Prostate gland (tissue), 2 donors: ENCODE data around the gene TTLL10. TPM values are rescaled to one million over a fixed set of nuclear protein-coding genes. Genes with fewer than 3 reads are reported as not detected.
A peak's percentile ranks its signal among the peaks of the same experiment; 100 is the strongest.
"Not testable (repeated sequence)": the region's sequence is repeated elsewhere in the genome, so short reads cannot be mapped to it uniquely, and the experiment has no call there.

Source experiments
- DNase-seq: peaks from one replicate; pipeline ENCODE4 v3.0.0-alpha.2; 2019; ENCODE audit warnings: low spot score
- H3K27ac ChIP-seq, 2 donors: fragments of 200-600 bp; sonication (generic); 2 replicates each; pipeline ENCODE4 v1.5.1; 2017 to 2019
- H3K27me3 ChIP-seq: fragments of 200-600 bp; sonication (generic); replicated peaks from 2 replicates; pipeline ENCODE4 v1.5.1; 2019; ENCODE audit not compliant: insufficient read depth
- H3K36me3 ChIP-seq, 2 donors: fragments of 200-600 bp; sonication (generic); 1 replicate in 1 of 2; 2 replicates in 1 of 2; pipeline versions ENCODE4 v1.5.1 to v1.8.1; 2017 to 2019
- H3K4me1 ChIP-seq: fragments of 200-600 bp; sonication (generic); replicated peaks from 2 replicates; pipeline ENCODE4 v1.5.1; 2019
- H3K4me3 ChIP-seq, 2 donors: fragments of 200-600 bp; sonication (generic); 2 replicates each; pipeline ENCODE4 v1.5.1; 2017 to 2019
- H3K9me3 ChIP-seq: fragments of 200-600 bp; sonication (generic); 2 replicates; pipeline ENCODE4 v1.5.1; 2017
- CTCF ChIP-seq, 4 experiments: fragments of 200-600 bp in 2 of 4; fragments of 450-650 bp in 2 of 4; sonication (generic) in 2 of 4; IDR thresholded peaks; 1 replicate in 3 of 4; 2 replicates in 1 of 4; pipeline ENCODE4 v1.5.1; 2016 to 2019; ENCODE audit warnings: antibody characterized with exemption in 4 of 4, mild to moderate bottlenecking in 2 of 4, moderate library complexity in 2 of 4
- POLR2A ChIP-seq: fragments of 450-650 bp; IDR thresholded peaks from one replicate; pipeline ENCODE4 v1.6.1; 2016; ENCODE audit warnings: antibody characterized with exemption, mild to moderate bottlenecking
- POLR2AphosphoS5 ChIP-seq: sonication (generic); formaldehyde crosslinking; IDR thresholded peaks from one replicate; pipeline ENCODE4 v1.6.1; 2017; ENCODE audit warnings: antibody characterized with exemption
- WGBS: methylation state at CpG from one replicate; pipeline ENCODE4 v1.1.5; 2018; 5-methylcytosine and 5-hydroxymethylcytosine counted together
- intact Hi-C: fragments of 100-400 bp; cut with DNase I; formaldehyde crosslinking; loops from one replicate; pipeline ENCODE4 v1.14.2; 2022
- total RNA-seq, 2 donors: library from RNA; depleted of rRNA; stranded (reverse); fragments of >200 nt; gene quantifications; one replicate each; pipeline ENCODE4 v1.1.0, GENCODE V29; 2016

The TTLL10 gene
- total RNA-seq, 2 donors from 2014 or later, result 0.77 to 7.3 TPM

- intact Hi-C loops, result no loop called here
- H3K27ac ChIP-seq, result no peak overlapping the region
- H3K36me3 ChIP-seq, result no peaks in the 10 kb centered on the region
- TF ChIP-seq POLR2AphosphoS5 (no peak), CTCF (IDR thresholded peaks at IDR 0.05) (no peak), POLR2A (no peak)
- H3K27me3 ChIP-seq, result no peaks in the 10 kb centered on the region
- WGBS, result 72% methylated on average over 13 of the region's 15 CpGs
- no peaks in the 10 kb centered on the region for H3K9me3 ChIP-seq
- peaks cover 3% of the 10 kb centered on the region for H3K4me1 ChIP-seq
- DNase-seq, result no peak
- no peak overlapping the region for H3K4me3 ChIP-seq
These were observed 31.8 kb upstream of the TTLL10 start for GRCh38 chr1:1141911-1142250.

GRCh38 chr1:1142352-1142751 is 31.3 kb upstream of the TTLL10 start:
- WGBS, result 75% methylated on average over 15 of the region's 15 CpGs
- intact Hi-C loops, H3K9me3 ChIP-seq, H3K36me3 ChIP-seq, H3K4me3 ChIP-seq, DNase-seq, H3K27me3 ChIP-seq, H3K4me1 ChIP-seq, H3K27ac ChIP-seq: not testable (repeated sequence)

GRCh38 chr1:1142844-1143243 is 30.8 kb upstream of the TTLL10 start:
- TF ChIP-seq POLR2A (no peak), POLR2AphosphoS5 (no peak), CTCF (IDR thresholded peaks at IDR 0.05) (no peak)
- Histone ChIP-seq H3K4me1 (no peaks in the 10 kb centered on the region), H3K27me3 (no peaks in the 10 kb centered on the region), H3K9me3 (no peaks in the 10 kb centered on the region), H3K36me3 (no peaks in the 10 kb centered on the region), H3K4me3 (no peak overlapping the region), H3K27ac (no peak overlapping the region)
- DNase-seq, result no peak
- intact Hi-C loops, result no loop called here
- 88% methylated on average over 19 of the region's 19 CpGs for WGBS

GRCh38 chr1:1143636-1144035 is 30.0 kb upstream of the TTLL10 start:
- 84% methylated on average over 14 of the region's 14 CpGs for WGBS
- Histone ChIP-seq H3K27ac (peak overlapping the region in 1 of 2 donors; percentile 64), H3K4me3 (no peak overlapping the region), H3K9me3 (no peaks in the 10 kb centered on the region), H3K4me1 (no peaks in the 10 kb centered on the region), H3K36me3 (no peaks in the 10 kb centered on the region), H3K27me3 (no peaks in the 10 kb centered on the region)
- no peak for TF ChIP-seq CTCF (IDR thresholded peaks at IDR 0.05)
- TF ChIP-seq POLR2A, result no peak
- no peak for TF ChIP-seq POLR2AphosphoS5
- DNase-seq, result no peak
- intact Hi-C loops, result no loop called here

GRCh38 chr1:1144122-1144842 is 29.4 kb upstream of the TTLL10 start:
- H3K27me3 ChIP-seq, result no peaks in the 10 kb centered on the region
- WGBS, result 39% methylated on average over 32 of the region's 42 CpGs
- intact Hi-C loops, result no loop called here
- peak; percentile 45 for DNase-seq
- H3K9me3 ChIP-seq, result no peaks in the 10 kb centered on the region
- H3K36me3 ChIP-seq, result no peaks in the 10 kb centered on the region
- H3K4me3 ChIP-seq, result no peak overlapping the region
- H3K4me1 ChIP-seq, result no peaks in the 10 kb centered on the region
- TF ChIP-seq CTCF (IDR thresholded peaks at IDR 0.05) (no peak), POLR2A (peak; percentile 19), POLR2AphosphoS5 (no peak)
- H3K27ac ChIP-seq, result peak overlapping the region; percentile 52 to 64
